Stimulated activated naive CD8-positive, alpha-beta T cell treated with anti-CD3 and anti-CD28 coated beads, Interleukin-15, Interleukin-2, amounts not matched to agents 100 U/mL and 50 U/mL, for 24 hours (primary cell): ENCODE results near the gene DPY30.
"Not testable (repeated sequence)": the region's sequence is repeated elsewhere in the genome, so short reads cannot be mapped to it uniquely, and the experiment has no call there.

ENCODE experiments used
- ATAC-seq: fragments of 150-1000 bp; cut with Tn5 transposase; one replicate; pipeline ENCODE4 v1.10.0; 2021
- DNase-seq: peaks from one replicate; pipeline ENCODE4 v3.0.0; 2021

The DPY30 gene

GRCh38 chr2:32039447-32040219 is at the start of gene DPY30:
Gene DPY30 (minus strand): TSS chr2:32039805. CDS start chr2:32039456, 349 bp downstream.
- peak; percentile 96 for ATAC-seq
- peak; percentile 92 for DNase-seq

GRCh38 chr2:32074134-32074506 is 34.5 kb upstream of the DPY30 start:
- no peak for DNase-seq
- ATAC-seq, result no peak

GRCh38 chr2:32067549-32067948 is 27.9 kb upstream of the DPY30 start:
- DNase-seq (no peak), ATAC-seq (no peak)

- ATAC-seq, result no peak
- no peak for DNase-seq
Observed at GRCh38 chr2:32064713-32065112, 25.1 kb upstream of the DPY30 start.

GRCh38 chr2:32064021-32064601 is 24.5 kb upstream of the DPY30 start:
- ATAC-seq (peak; percentile 5), DNase-seq (peak; percentile 25)

DNA sequence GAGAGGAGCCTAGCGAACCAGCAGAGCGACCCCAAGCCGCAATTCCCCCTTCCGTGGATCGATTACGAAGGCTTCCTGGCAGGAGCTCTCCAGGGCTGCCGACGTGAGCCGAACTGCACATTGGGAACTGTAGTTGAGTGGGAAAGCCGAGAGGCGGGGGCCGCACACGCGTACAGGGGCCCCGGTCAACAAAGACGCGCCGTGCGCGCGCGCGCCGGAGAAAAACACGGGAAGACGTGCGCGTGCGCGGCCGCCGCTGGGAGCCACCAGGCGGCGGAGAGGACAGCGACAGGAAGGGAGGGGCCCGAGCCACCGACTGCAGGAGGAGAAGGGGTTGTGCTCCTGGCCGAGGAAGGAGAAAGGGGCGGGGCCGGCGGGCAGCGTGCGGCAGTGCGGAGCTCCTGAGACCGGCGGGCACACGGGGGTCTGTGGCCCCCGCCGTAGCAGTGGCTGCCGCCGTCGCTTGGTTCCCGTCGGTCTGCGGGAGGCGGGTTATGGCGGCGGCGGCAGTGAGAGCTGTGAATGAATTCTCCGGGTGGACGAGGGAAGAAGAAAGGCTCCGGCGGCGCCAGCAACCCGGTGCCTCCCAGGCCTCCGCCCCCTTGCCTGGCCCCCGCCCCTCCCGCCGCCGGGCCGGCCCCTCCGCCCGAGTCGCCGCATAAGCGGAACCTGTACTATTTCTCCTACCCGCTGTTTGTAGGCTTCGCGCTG is 23.9 kb upstream of the DPY30 start, which contains the start of gene SPAST:
Gene SPAST (plus strand): TSS at position 247 of the 711 bp plus-strand sequence. CDS start 276 bp downstream, at position 523.
- DNase-seq (peak; percentile 98), ATAC-seq (peak; percentile 96)

- DNase-seq (peak; percentile 20), ATAC-seq (no peak)
Observed at GRCh38 chr2:32061973-32062861, 22.6 kb upstream of the DPY30 start.

DNA sequence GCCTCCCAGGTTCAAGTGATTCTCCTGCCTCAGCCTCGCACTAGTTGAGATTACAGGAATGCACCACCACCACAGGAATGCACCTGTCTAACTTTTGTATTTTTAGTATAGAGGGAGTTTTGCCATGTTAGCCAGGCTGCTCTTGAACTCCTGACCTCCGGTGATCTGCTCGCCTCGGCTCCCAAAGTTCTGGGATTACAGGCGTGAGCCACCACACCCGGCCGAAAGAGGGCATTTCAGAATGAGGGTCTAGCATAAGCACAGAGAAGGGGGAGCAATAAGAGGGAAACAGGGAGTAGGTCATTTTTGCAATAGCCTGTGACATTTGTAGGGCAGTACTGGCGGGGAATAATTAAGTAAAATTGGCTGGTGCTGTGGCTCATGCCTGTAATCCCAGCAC is 21.8 kb upstream of the DPY30 start:
- no peak for ATAC-seq
- no peak for DNase-seq

DNA sequence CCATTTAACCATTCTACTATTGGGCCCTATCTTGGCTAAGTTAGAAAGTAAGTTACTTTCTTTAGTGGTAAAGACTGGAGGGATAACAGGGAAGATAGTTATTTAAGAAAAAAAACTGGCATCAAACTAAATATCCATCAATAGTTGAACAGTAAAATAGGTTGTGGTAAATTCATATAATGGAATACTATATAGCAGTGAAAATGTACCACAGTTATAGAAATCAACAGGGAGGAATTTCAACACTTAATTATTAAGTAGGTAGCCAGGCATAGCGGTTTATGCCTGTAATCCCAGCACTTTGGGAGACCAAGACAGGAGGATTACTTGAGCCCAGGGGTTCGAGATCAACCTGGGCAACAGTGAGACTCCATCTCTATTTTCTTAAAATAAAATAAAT is 20.7 kb upstream of the DPY30 start:
- DNase-seq (no peak), ATAC-seq (no peak)

GRCh38 chr2:32058130-32058529 is 18.5 kb upstream of the DPY30 start:
- DNase-seq (no peak), ATAC-seq (no peak)

- ATAC-seq, DNase-seq: not testable (repeated sequence)
Observed at GRCh38 chr2:32054583-32054982, 15.0 kb upstream of the DPY30 start.

DNA sequence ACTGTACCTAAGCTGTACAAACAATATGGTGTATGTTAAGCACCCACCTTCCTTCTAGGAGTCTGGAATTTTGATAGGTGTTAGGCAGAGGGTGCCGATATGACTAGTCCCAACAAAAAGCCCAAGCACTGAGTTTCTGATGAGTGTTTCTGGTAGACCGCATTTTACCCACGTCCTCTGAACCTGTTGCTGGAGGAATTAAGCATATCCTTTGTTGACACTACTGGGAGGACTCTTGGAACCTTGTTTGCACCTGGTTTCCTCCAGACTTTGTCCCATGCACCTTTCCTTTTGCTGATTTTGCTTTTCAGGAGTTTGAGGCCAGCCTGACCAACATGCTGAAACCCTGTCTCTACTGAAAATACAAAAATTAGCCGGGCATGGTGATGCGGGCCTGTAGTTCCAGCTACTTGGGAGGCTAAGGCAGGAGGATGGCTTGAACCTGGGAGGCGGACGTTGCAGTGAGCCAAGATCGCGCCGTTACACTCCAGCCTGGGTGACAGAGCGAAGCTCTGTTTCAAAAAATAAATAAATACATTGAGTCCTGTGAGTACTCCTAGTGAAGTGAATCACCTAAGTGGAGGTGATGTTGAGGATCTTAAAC is 12.3 kb upstream of the DPY30 start:
- no peak for DNase-seq
- ATAC-seq, result no peak

DNA sequence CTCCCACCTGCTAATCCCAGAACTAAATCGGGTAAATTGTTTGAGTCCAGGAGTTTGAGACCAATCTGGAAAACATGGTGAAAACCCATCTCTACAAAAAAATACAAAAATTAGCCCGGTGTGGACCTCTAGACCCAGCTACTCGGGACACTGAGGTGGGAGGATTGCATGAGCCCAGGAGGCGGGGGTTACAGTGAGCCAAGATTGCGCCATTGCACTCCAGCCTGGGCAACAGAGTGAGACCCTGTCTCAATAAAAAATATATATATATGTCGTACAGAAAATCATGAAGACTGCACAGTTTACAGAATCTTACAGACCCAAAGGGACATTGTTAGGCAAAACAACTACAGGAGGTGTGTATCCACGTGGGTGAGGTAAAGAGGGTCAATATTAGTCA is 4.0 kb upstream of the DPY30 start:
- ATAC-seq, result no peak
- no peak for DNase-seq

DNA sequence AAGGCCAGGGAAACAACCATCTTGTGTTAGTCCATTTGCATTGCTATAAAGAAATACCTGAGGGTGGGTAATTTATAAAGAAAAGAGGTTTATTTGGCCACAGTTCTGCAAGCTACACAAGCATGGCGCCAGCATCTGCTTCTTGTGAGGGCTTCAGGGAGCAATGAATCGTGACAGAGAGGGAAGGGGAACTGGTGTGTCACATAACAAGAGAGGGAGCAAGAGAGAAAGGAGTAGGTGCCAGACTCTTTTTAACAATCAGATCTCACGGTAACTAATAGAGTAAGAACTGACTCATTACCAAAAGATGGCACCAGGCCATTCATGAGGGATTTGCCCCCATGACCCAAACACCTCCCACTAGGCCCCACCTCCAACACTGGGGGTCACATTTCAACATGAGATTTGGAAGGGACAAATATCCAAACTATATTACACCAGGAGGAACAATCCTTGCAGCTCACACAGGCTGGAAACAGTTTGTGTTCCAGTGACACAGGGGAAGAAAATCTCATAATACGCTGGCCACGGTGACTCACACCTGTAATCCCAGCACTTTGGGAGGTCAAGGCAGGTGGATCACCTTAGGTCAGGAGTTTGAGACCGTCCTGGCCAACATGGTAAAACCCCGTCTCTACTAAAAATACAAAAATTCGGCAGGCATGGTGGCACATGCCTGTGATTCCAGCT is 5.3 kb downstream of the DPY30 start:
- not testable (repeated sequence) for DNase-seq, ATAC-seq

DNA sequence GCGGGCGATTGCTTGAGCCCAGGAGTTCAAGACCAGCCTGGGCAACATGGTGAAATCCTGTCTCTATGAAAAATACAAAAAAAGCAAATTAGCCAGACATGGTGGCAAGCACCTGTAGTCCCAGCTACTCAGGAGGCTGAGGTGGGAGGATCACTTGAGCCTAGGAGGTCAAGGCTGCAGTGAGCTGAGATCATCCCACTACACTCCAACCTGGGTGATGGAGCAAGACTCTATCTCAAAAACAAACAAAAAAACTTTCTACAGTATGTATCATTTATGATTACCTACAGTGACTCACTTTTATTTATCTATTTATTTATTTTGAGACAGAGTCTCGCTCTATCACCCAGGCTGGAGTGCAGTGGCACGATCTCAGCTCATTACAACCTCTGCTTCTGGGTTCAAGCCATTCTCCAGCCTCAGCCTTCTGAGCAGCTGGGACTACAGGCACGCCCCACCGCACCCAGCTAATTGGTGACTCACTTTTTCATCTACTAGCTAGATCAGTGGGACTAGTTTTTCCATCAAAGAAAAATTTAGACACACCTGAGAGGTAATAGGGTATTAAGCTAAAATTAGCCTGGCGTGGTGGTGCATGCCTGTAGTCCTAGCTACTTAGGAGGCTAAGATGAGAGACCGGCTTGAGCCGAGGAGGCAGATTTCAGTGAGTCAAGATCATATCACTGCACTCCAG is 20.7 kb downstream of the DPY30 start:
- DNase-seq, ATAC-seq: not testable (repeated sequence)

GRCh38 chr2:32012872-32013271 is 26.7 kb downstream of the DPY30 start:
- DNase-seq (no peak), ATAC-seq (no peak)

DNA sequence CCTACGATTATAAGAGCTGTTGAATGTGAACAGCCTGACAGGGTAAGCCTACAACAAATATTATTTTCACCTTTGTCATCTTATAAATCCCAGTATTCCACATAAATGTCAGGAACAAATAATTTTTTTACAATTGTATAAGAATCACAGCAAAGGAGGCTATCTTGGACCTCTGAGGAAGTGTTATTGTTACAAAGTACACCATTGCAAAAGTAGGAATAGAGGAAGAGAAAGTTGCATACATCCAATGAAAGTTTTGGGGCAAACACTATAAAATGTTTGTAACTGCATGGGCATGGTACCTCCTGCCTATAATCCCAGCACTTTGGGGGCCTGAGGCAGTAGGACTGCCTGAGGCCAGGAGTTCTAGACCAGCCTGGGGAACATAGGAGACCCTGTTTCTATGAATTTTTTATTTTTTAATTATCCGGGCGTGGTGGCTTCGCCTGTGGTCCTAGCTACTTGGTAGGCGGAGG is 28.1 kb downstream of the DPY30 start:
- ATAC-seq, result no peak

DNA sequence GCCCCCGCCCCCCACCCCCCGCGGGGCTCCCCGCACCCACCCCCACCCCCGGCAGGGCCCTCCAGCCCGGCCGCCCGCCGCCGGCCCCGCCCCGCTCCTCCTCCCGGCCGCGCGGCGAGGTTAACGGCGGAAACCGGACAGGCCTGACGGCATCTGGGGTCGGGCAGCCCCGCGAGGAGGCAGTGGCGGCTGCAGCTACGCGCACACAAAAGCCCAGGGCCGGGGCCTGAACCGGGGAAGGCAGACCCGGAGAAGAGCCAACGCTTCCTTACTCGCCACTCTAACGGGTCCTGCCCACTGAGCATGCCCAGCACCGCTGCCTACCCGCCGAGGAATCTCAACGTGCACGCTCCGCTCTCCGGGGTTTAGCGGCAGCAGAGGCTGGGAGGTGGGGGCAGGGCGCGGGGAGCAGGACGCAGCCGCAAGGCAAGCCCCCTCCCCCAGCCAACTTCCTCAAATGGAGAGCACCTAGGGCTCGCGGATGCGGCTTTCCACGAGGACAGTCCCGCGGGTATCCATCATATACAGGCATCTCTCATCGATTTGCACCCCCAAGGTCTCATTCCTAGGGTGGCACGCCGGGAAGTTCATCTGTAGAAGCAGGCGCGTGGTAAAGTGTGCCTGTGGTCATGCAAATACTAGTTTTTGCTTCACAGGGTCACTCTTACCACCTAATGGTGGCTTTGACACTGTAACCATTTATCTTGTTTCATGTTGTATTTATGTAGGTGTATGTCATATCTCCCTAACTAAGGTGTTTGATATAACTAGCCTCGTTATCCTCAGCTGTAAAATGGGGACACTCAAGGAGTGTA is 28.7 kb downstream of the DPY30 start, which contains the start of gene MEMO1:
Gene MEMO1 (minus strand): TSS at position 339 of the 815 bp plus-strand sequence. CDS start 761 bp downstream, outside the sequence.
- DNase-seq (peak; percentile 96), ATAC-seq (peak; percentile 77)

More for the DNA sequence above, 28.1 kb downstream of the DPY30 start:
- no peak for DNase-seq

DNA sequence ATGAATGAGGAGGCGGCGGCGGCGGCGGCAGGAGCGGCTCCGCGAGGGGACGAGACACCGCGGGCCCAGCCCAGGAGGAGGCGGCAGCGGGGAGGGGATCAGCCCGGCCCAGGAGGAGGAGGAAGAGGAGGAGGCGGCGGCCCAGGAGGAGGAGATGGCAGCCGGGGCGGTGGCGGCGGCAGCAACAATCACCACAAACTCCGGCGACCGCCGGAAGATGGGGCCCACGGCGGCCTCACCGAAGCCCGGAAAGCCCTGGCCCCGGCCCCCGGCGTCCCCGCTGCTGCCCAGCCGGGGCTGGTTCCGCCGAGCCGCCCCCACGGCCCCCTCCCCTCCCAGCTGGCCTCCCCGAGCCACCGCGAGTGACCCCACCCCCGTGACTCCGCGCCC is 29.3 kb downstream of the DPY30 start:
- ATAC-seq, result peak; percentile 78
- peak; percentile 67 for DNase-seq
